OCI-LY7 (cell line): ENCODE data around the gene KCNQ2.

ENCODE experiments used
- CTCF ChIP-seq: fragments of 200-600 bp; sonication (generic); conservative IDR thresholded peaks from 2 replicates; pipeline ENCODE4 v1.5.1; 2014; ENCODE audit warnings: mild to moderate bottlenecking, antibody characterized with exemption, low read length, moderate library complexity, mixed read lengths
- EZH2phosphoT487 ChIP-seq: fragments of 200-600 bp; sonication (generic); IDR thresholded peaks from 2 replicates; pipeline ENCODE4 v1.6.1; 2018; ENCODE audit warnings: low read depth, borderline replicate concordance, mild to moderate bottlenecking, mixed run types, antibody characterized with exemption, low read length, moderate library complexity, mixed read lengths

GRCh38 chr20:63422653-63423052 lies 49.8 kb downstream of the KCNQ2 start:
- TF ChIP-seq CTCF (no peak), EZH2phosphoT487 (no peak)
